IMR-90 (cell line): ENCODE data around the gene CPNE4. TPM values are rescaled to one million over a fixed set of nuclear protein-coding genes. Genes with fewer than 3 reads are reported as not detected.

Experiments
- ATAC-seq: fragments of 200-7000 bp; cut with Tn5 transposase; 2 replicates; pipeline ENCODE4 v1.9.1; 2020; ENCODE audit warnings: low read depth, mild to moderate bottlenecking, moderate library complexity
- BruUV-seq: library from RNA; stranded (reverse); fragments of 400-500 nt; replicated peaks from 2 replicates; lab custom pipeline; 2021; lab: Mats Ljungman, UMichigan
- CTCF ChIA-PET: fragments of 300-600 bp; formaldehyde crosslinking; extraction: SDS; loops from one replicate; lab custom pipeline; 2021; ENCODE audit warnings: antibody characterized with exemption; lab: Yijun Ruan, JAX
- POLR2A ChIA-PET: fragments of 300-600 bp; sonication (Branson Sonifier 250); formaldehyde crosslinking; loops from one replicate; lab custom pipeline; 2022; ENCODE audit warnings: antibody characterized with exemption; ENCODE audit not compliant: unreplicated experiment; lab: Charles Lee
- DNase-seq: peaks from one replicate; pipeline ENCODE4 v3.0.0; 2013
- H2AFZ ChIP-seq: replicated peaks from 2 replicates; pipeline ENCODE3; 2013; ENCODE audit warnings: low read length, mild to moderate bottlenecking; ENCODE audit not compliant: poor library complexity
- H2AK5ac ChIP-seq: 2 replicates; pipeline ENCODE4 v1.6.1; 2013; ENCODE audit warnings: low read depth, low read length, inconsistent platforms
- H2AK9ac ChIP-seq: replicated peaks from 2 replicates; pipeline ENCODE3; 2013; ENCODE audit warnings: mild to moderate bottlenecking, low read depth, low read length, moderate library complexity; ENCODE audit not compliant: poor library complexity
- H2BK120ac ChIP-seq: 2 replicates; pipeline ENCODE4 v1.6.1; 2013; ENCODE audit warnings: low read depth, low read length, inconsistent platforms
- H2BK15ac ChIP-seq: 3 replicates; pipeline ENCODE4 v1.6.1; 2013; ENCODE audit warnings: low read depth, low read length, inconsistent platforms
- H2BK20ac ChIP-seq: 2 replicates; pipeline ENCODE4 v1.6.1; 2013; ENCODE audit warnings: low read depth, mild to moderate bottlenecking, inconsistent platforms, low read length, moderate library complexity
- H2BK5ac ChIP-seq: 2 replicates; pipeline ENCODE4 v1.6.1; 2013; ENCODE audit warnings: mild to moderate bottlenecking, low read depth, low read length, inconsistent platforms; ENCODE audit not compliant: poor library complexity, severe bottlenecking
- H3K14ac ChIP-seq: replicated peaks from 2 replicates; pipeline ENCODE4 v1.6.1; 2013; ENCODE audit warnings: low read depth, low read length, inconsistent platforms
- H3K18ac ChIP-seq: 2 replicates; pipeline ENCODE4 v1.6.1; 2013; ENCODE audit warnings: low read depth, low read length, control low read depth
- H3K23ac ChIP-seq: 2 replicates; pipeline ENCODE4 v1.6.1; 2013; ENCODE audit warnings: low read depth, low read length, inconsistent platforms
- H3K27ac ChIP-seq: 2 replicates; pipeline ENCODE4 v1.5.1; 2013; ENCODE audit warnings: mild to moderate bottlenecking, control low read depth, low read length; ENCODE audit not compliant: insufficient read depth
- H3K27me3 ChIP-seq: 2 replicates; pipeline ENCODE4 v1.6.1; 2013; ENCODE audit warnings: low read length; ENCODE audit not compliant: control insufficient read depth, insufficient read depth
- H3K36me3 ChIP-seq: 2 replicates; pipeline ENCODE4 v1.6.1; 2013; ENCODE audit warnings: low read length, mixed read lengths; ENCODE audit not compliant: control insufficient read depth, insufficient read depth
- H3K4ac ChIP-seq: 2 replicates; pipeline ENCODE4 v1.6.1; 2013; ENCODE audit warnings: low read depth, low read length, inconsistent platforms
- H3K4me1 ChIP-seq: 2 replicates; pipeline ENCODE4 v1.6.1; 2013; ENCODE audit warnings: low read length, mixed read lengths; ENCODE audit not compliant: control insufficient read depth, insufficient read depth
- H3K4me2 ChIP-seq: 2 replicates; pipeline ENCODE4 v1.6.1; 2013; ENCODE audit warnings: low read depth, mild to moderate bottlenecking, control low read depth, low read length, moderate library complexity
- H3K4me3 ChIP-seq: 2 replicates; pipeline ENCODE4 v1.5.1; 2013; ENCODE audit warnings: low read depth, mild to moderate bottlenecking, control low read depth, low read length, moderate library complexity; ENCODE audit not compliant: insufficient read depth
- H3K56ac ChIP-seq: 2 replicates; pipeline ENCODE4 v1.6.1; 2013; ENCODE audit warnings: low read length, inconsistent platforms; ENCODE audit not compliant: insufficient read depth; ENCODE audit errors: extremely low read depth
- H3K79me1 ChIP-seq, 2 experiments: 2 replicates each; pipeline ENCODE4 v1.6.1; 2013; ENCODE audit warnings: low read length in 2 of 2, inconsistent platforms in 1 of 2, low read depth in 1 of 2
- H3K9ac ChIP-seq: 2 replicates; pipeline ENCODE4 v1.6.1; 2013; ENCODE audit warnings: low read depth, low read length, control low read depth
- H3K9me1 ChIP-seq: 2 replicates; pipeline ENCODE4 v1.6.1; 2013; ENCODE audit warnings: low read length, inconsistent platforms; ENCODE audit not compliant: insufficient read depth
- H3K9me3 ChIP-seq: 2 replicates; pipeline ENCODE4 v1.6.1; 2013; ENCODE audit warnings: low read length; ENCODE audit not compliant: control insufficient read depth, insufficient read depth
- H4K20me1 ChIP-seq: 2 replicates; pipeline ENCODE4 v1.6.1; 2013; ENCODE audit warnings: low read length, inconsistent platforms; ENCODE audit not compliant: insufficient read depth
- H4K5ac ChIP-seq: 2 replicates; pipeline ENCODE4 v1.6.1; 2013; ENCODE audit warnings: mild to moderate bottlenecking, low read depth, low read length, control low read depth
- H4K8ac ChIP-seq, 2 experiments: 2 replicates each; pipeline ENCODE4 v1.6.1; 2013; ENCODE audit warnings: low read depth in 2 of 2, low read length in 2 of 2, control low read depth in 1 of 2, inconsistent platforms in 1 of 2
- H4K91ac ChIP-seq: 2 replicates; pipeline ENCODE4 v1.6.1; 2013; ENCODE audit warnings: low read depth, low read length, inconsistent platforms; ENCODE audit not compliant: insufficient read depth
- BHLHE40 ChIP-seq: fragments of 150-350 bp; IDR thresholded peaks from 2 replicates; pipeline ENCODE4 v1.6.1; 2016; ENCODE audit warnings: mild to moderate bottlenecking, low read depth, low read length
- CEBPB ChIP-seq: IDR thresholded peaks from 2 replicates; pipeline ENCODE4 v1.6.1; 2012; ENCODE audit warnings: low read depth, low read length, improper control_type of control experiment
- CHD1 ChIP-seq: IDR thresholded peaks from 2 replicates; pipeline ENCODE4 v1.6.1; 2012; ENCODE audit warnings: low read depth, low read length, improper control_type of control experiment
- FOS ChIP-seq: fragments of 150-350 bp; IDR thresholded peaks from 2 replicates; pipeline ENCODE4 v1.6.1; 2016; ENCODE audit warnings: low read depth, low read length
- MAFK ChIP-seq: IDR thresholded peaks from 2 replicates; pipeline ENCODE4 v1.6.1; 2012; ENCODE audit warnings: low read depth, low read length, improper control_type of control experiment
- MAZ ChIP-seq: IDR thresholded peaks from 2 replicates; pipeline ENCODE4 v1.6.1; 2012; ENCODE audit warnings: low read depth, mild to moderate bottlenecking, low read length, improper control_type of control experiment, moderate library complexity, borderline replicate concordance
- MXI1 ChIP-seq: IDR thresholded peaks from 2 replicates; pipeline ENCODE4 v1.6.1; 2012; ENCODE audit warnings: low read depth, mild to moderate bottlenecking, low read length, moderate library complexity, borderline replicate concordance
- POLR2A ChIP-seq: IDR thresholded peaks from 2 replicates; pipeline ENCODE4 v1.6.1; 2012; ENCODE audit warnings: mild to moderate bottlenecking, low read depth, low read length
- RAD21 ChIP-seq: IDR thresholded peaks from 2 replicates; pipeline ENCODE4 v1.6.1; 2012; ENCODE audit warnings: low read length, improper control_type of control experiment
- SMC3 ChIP-seq: fragments of 150-350 bp; IDR thresholded peaks from 2 replicates; pipeline ENCODE4 v1.6.1; 2016; ENCODE audit warnings: low read depth, mild to moderate bottlenecking, antibody characterized with exemption, low read length, moderate library complexity
- USF2 ChIP-seq: fragments of 150-350 bp; IDR thresholded peaks from 2 replicates; pipeline ENCODE4 v1.6.1; 2017; ENCODE audit warnings: mild to moderate bottlenecking, antibody characterized with exemption, low read length, low read depth
- WGBS, 2 experiments: methylation state at CpG; one replicate each; pipeline versions ENCODE4 v1.1.5 to v1.1.7; 2013; ENCODE audit warnings: missing lambda C conversion rate in 2 of 2; ENCODE audit not compliant: insufficient read length in 1 of 2; ENCODE audit errors: extremely low coverage in 2 of 2; 5-methylcytosine and 5-hydroxymethylcytosine counted together
- dilution Hi-C: fragments of 300-500 bp; cut with HindIII; formaldehyde crosslinking; loops from one replicate; pipeline ENCODE4 v1.14.3; 2018; ENCODE audit warnings: low sequenced_read_pairs; ENCODE audit not compliant: unreplicated experiment
- in situ Hi-C: fragments of 300-500 bp; cut with MboI; formaldehyde crosslinking; loops from 3 replicates; pipeline ENCODE4 v1.14.3; 2019; ENCODE audit warnings: low sequenced_read_pairs, inconsistent platforms, mixed read lengths
- intact Hi-C: fragments of 100-400 bp; cut with micrococcal nuclease; formaldehyde crosslinking; loops from 2 replicates; pipeline ENCODE4 v1.10.0; 2022
- polyA plus RNA-seq, 3 experiments: library from polyadenylated mRNA; depleted of rRNA; stranded (reverse); fragments of >200 nt; gene quantifications; 2 replicates each; pipeline ENCODE4 v1.2.3, GENCODE V29; 2012; ENCODE audit warnings: low replicate concordance in 1 of 3
- total RNA-seq: library from RNA; depleted of rRNA; stranded (reverse); fragments of >200 nt; gene quantifications from 2 replicates; pipeline ENCODE4 v1.2.3, GENCODE V29; 2012

CPNE4 gene
- total and polyA plus RNA-seq, 2 of the 4 experiments (the other 2 are of a cell fraction) = not detected

GRCh38 chr3:131962982-131963381, 71.8 kb downstream of the CPNE4 start:
- Histone ChIP-seq H3K18ac (no peak overlapping the region), H2AK5ac (no peak overlapping the region), H3K9me1 (no peaks in the 10 kb centered on the region), H3K56ac (no peak overlapping the region), H3K4me1 (no peaks in the 10 kb centered on the region), H3K23ac (no peak overlapping the region), H2BK20ac (no peak overlapping the region), H2BK5ac (no peak overlapping the region), H3K36me3 (no peaks in the 10 kb centered on the region), H4K8ac (no peak overlapping the region), H4K5ac (no peak overlapping the region), H3K4me2 (no peak overlapping the region), H4K20me1 (no peaks in the 10 kb centered on the region), H2AK9ac (no peak overlapping the region), H3K9me3 (no peaks in the 10 kb centered on the region), H3K79me1 (no peaks in the 10 kb centered on the region), H3K27me3 (no peaks in the 10 kb centered on the region), H3K4me3 (no peak overlapping the region), H3K14ac (no peak overlapping the region), H3K9ac (no peak overlapping the region), H2BK120ac (no peak overlapping the region), H3K27ac (no peak overlapping the region), H2AFZ (no peak overlapping the region), H3K4ac (no peak overlapping the region), H4K91ac (no peak overlapping the region), H2BK15ac (no peak overlapping the region)
- in situ Hi-C loops = no loop called here
- ChIA-PET CTCF (interaction anchor here (0.6 kb wide), 1 partner anchor 72 kb away, joined by 4 read pairs; no protein-coding TSS in a partner anchor), POLR2A (no interaction called here)
- DNase-seq = no peak
- BruUV-seq = no TSS peak
- dilution Hi-C loops = no loop called here
- intact Hi-C loops = no loop called here
- ATAC-seq = no peak
- TF ChIP-seq RAD21 = no peak
- no peak for TF ChIP-seq FOS
- TF ChIP-seq SMC3 = no peak
- TF ChIP-seq MAFK = no peak
- TF ChIP-seq MAZ = no peak
- no peak for TF ChIP-seq MXI1
- no peak for TF ChIP-seq CHD1
- no peak for TF ChIP-seq USF2
- TF ChIP-seq CEBPB = no peak
- TF ChIP-seq POLR2A = no peak
- TF ChIP-seq BHLHE40 = no peak
- no CpG with 5 or more reads among the region's 5 CpGs for WGBS, 2 experiments
